Measurements from ENCODE around the gene KIF21B.

The KIF21B gene

GRCh38 chr1:201001962-201002361 lies 21.6 kb downstream of the KIF21B start:
- no peak for TF ChIP-seq CTCF (IDR thresholded peaks at IDR 0.05; ENCODE audit: control extremely low read depth, extremely low read depth, low read depth, missing control alignments)
- CTCF ChIA-PET, result no interaction called here
- POLR2A ChIA-PET, result no interaction called here
- no peak for DNase-seq (ENCODE audit: extremely low spot score)

GRCh38 chr1:201000391-201000790 lies 23.1 kb downstream of the KIF21B start:
- ChIA-PET CTCF (interaction anchor here (1.4 to 1.5 kb wide), 2 partner anchors 15 to 20 kb away, joined by 4 to 6 read pairs; no protein-coding TSS in a partner anchor), POLR2A (interaction anchor here (0.6 kb wide), 1 partner anchor 940 kb away, joined by 4 read pairs; no protein-coding TSS in a partner anchor)
- DNase-seq (ENCODE audit: extremely low spot score), result no peak
- TF ChIP-seq CTCF (IDR thresholded peaks at IDR 0.05; ENCODE audit: control extremely low read depth, extremely low read depth, low read depth, missing control alignments), result no peak

- no peak for DNase-seq (ENCODE audit: extremely low spot score)
- ChIA-PET CTCF (interaction anchor here (1.4 to 1.5 kb wide), 2 partner anchors 16 to 19 kb away, joined by 4 to 6 read pairs; no protein-coding TSS in a partner anchor), POLR2A (no interaction called here)
- TF ChIP-seq CTCF (IDR thresholded peaks at IDR 0.05; ENCODE audit: control extremely low read depth, extremely low read depth, low read depth, missing control alignments), result no peak
Measured at GRCh38 chr1:200999667-201000066, 23.8 kb downstream of the KIF21B start.

- CTCF ChIA-PET, result interaction anchor here (1.1 to 1.6 kb wide), 3 partner anchors 23 to 30 kb away, joined by 4 to 10 read pairs (median 6); no protein-coding TSS in a partner anchor
- no peak for TF ChIP-seq CTCF (IDR thresholded peaks at IDR 0.05; ENCODE audit: control extremely low read depth, extremely low read depth, low read depth, missing control alignments)
- POLR2A ChIA-PET, result no interaction called here
- DNase-seq (ENCODE audit: extremely low spot score), result no peak
Measured at GRCh38 chr1:200998323-200998722, 25.2 kb downstream of the KIF21B start.

- no peak for DNase-seq (ENCODE audit: extremely low spot score)
- ChIA-PET POLR2A (no interaction called here), CTCF (interaction anchor here (0.9 to 10.9 kb wide), 4 partner anchors 11 to 23 kb away, joined by 3 to 79 read pairs (median 9); no protein-coding TSS in a partner anchor)
- no peak for TF ChIP-seq CTCF (IDR thresholded peaks at IDR 0.05; ENCODE audit: control extremely low read depth, extremely low read depth, low read depth, missing control alignments)
Measured at GRCh38 chr1:200992382-200993048, 31.0 kb downstream of the KIF21B start.

- ChIA-PET POLR2A (no interaction called here), CTCF (interaction anchor here (1.3 to 10.9 kb wide), 5 partner anchors 12 to 35 kb away, joined by 4 to 79 read pairs (median 8); no protein-coding TSS in a partner anchor)
- DNase-seq (ENCODE audit: extremely low spot score), result no peak
- TF ChIP-seq CTCF (IDR thresholded peaks at IDR 0.05; ENCODE audit: control extremely low read depth, extremely low read depth, low read depth, missing control alignments), result no peak
Measured at GRCh38 chr1:200991097-200991614, 32.4 kb downstream of the KIF21B start.

Data from GM10248 (cell line).